Stimulated activated CD8-positive, alpha-beta memory T cell treated with anti-CD3 and anti-CD28 coated beads, Interleukin-7, amount 100 ng/mL, for 48 hours (primary cell): Measurements from ENCODE around the gene COMMD10.
"Not testable (repeated sequence)": the region's sequence is repeated elsewhere in the genome, so short reads cannot be mapped to it uniquely, and the experiment has no call there.

Experiments used
- DNase-seq, 2 donors: peaks; one replicate each; pipeline ENCODE4 v3.0.0-alpha.2; 2020; ENCODE audit warnings: low read depth in 1 of 2; ENCODE audit errors: extremely low read depth in 1 of 2

Gene COMMD10

GRCh38 chr5:116091416-116091815 is 6.6 kb downstream of the COMMD10 start:
- no peak for DNase-seq

GRCh38 chr5:116097301-116097700 is 12.5 kb downstream of the COMMD10 start:
- DNase-seq: no peak

- DNase-seq: no peak
Observed at GRCh38 chr5:116098998-116099397, 14.2 kb downstream of the COMMD10 start.

- not testable (repeated sequence) for DNase-seq
Observed at GRCh38 chr5:116104941-116105340, 20.1 kb downstream of the COMMD10 start.

GRCh38 chr5:116115163-116115562 is 30.3 kb downstream of the COMMD10 start:
- DNase-seq: no peak

GRCh38 chr5:116130471-116130870 is 45.6 kb downstream of the COMMD10 start:
- DNase-seq: no peak

- DNase-seq: no peak
Observed at GRCh38 chr5:116130976-116131375, 46.2 kb downstream of the COMMD10 start.

- no peak for DNase-seq
Observed at GRCh38 chr5:116133281-116133680, 48.5 kb downstream of the COMMD10 start.

GRCh38 chr5:116135344-116135743 is 50.5 kb downstream of the COMMD10 start:
- DNase-seq: no peak

GRCh38 chr5:116137544-116138378 is 52.9 kb downstream of the COMMD10 start:
- DNase-seq: no peak

GRCh38 chr5:116142495-116142894 is 57.7 kb downstream of the COMMD10 start:
- DNase-seq: no peak

GRCh38 chr5:116144103-116144502 is 59.3 kb downstream of the COMMD10 start:
- no peak for DNase-seq

GRCh38 chr5:116144991-116145390 is 60.2 kb downstream of the COMMD10 start:
- DNase-seq: no peak

- no peak for DNase-seq
Observed at GRCh38 chr5:116145416-116145815, 60.6 kb downstream of the COMMD10 start.

- DNase-seq: no peak
Observed at GRCh38 chr5:116152169-116152568, 67.3 kb downstream of the COMMD10 start.

GRCh38 chr5:116153687-116154174 is 68.9 kb downstream of the COMMD10 start:
- no peak for DNase-seq

- no peak for DNase-seq
Observed at GRCh38 chr5:116154252-116154651, 69.4 kb downstream of the COMMD10 start.

- DNase-seq: no peak
Observed at GRCh38 chr5:116154931-116155330, 70.1 kb downstream of the COMMD10 start.

GRCh38 chr5:116157902-116158301 is 73.1 kb downstream of the COMMD10 start:
- DNase-seq: no peak

GRCh38 chr5:116159006-116159405 is 74.2 kb downstream of the COMMD10 start:
- no peak for DNase-seq

GRCh38 chr5:116174111-116174510 is 89.3 kb downstream of the COMMD10 start:
- no peak for DNase-seq

- no peak for DNase-seq
Observed at GRCh38 chr5:116176121-116176520, 91.3 kb downstream of the COMMD10 start.

- DNase-seq: no peak
Observed at GRCh38 chr5:116178925-116179324, 94.1 kb downstream of the COMMD10 start.
